Epidermal melanocyte (primary cell): ENCODE data around the gene RCHY1.
"Not testable (repeated sequence)": the region's sequence is repeated elsewhere in the genome, so short reads cannot be mapped to it uniquely, and the experiment has no call there.

ENCODE experiments used
- DNase-seq: peaks from one replicate; pipeline ENCODE4 v3.0.0; 2011; ENCODE audit warnings: low spot score; ENCODE audit not compliant: insufficient read length

The RCHY1 gene

GRCh38 chr4:75514131-75514948 is at the start of gene RCHY1, which contains the start of gene THAP6:
Gene RCHY1 (minus strand): TSS chr4:75514403. CDS start chr4:75514286, 117 bp downstream.
Gene THAP6 (plus strand): TSS chr4:75514473. CDS start chr4:75515453, 980 bp downstream.
- DNase-seq, result peak; percentile 43

- DNase-seq, result no peak
Observed at GRCh38 chr4:75561789-75562188, 47.6 kb upstream of the RCHY1 start.

GRCh38 chr4:75557696-75558095 is 43.5 kb upstream of the RCHY1 start:
- DNase-seq, result no peak

- no peak for DNase-seq
Observed at GRCh38 chr4:75555294-75556164, 41.3 kb upstream of the RCHY1 start, which contains the start of gene ODAPH. Gene ODAPH (plus strand): TSS chr4:75556066. CDS start chr4:75556083, 17 bp downstream.

GRCh38 chr4:75552452-75552851 is 38.2 kb upstream of the RCHY1 start:
- DNase-seq, result no peak

GRCh38 chr4:75549019-75549418 is 34.8 kb upstream of the RCHY1 start:
- no peak for DNase-seq

- no peak for DNase-seq
Observed at GRCh38 chr4:75547647-75548387, 33.6 kb upstream of the RCHY1 start.

- DNase-seq, result no peak
Observed at GRCh38 chr4:75545526-75545925, 31.3 kb upstream of the RCHY1 start.

- no peak for DNase-seq
Observed at GRCh38 chr4:75544870-75545269, 30.7 kb upstream of the RCHY1 start.

GRCh38 chr4:75544220-75544619 is 30.0 kb upstream of the RCHY1 start:
- not testable (repeated sequence) for DNase-seq

- DNase-seq, result no peak
Observed at GRCh38 chr4:75542824-75543223, 28.6 kb upstream of the RCHY1 start.

- not testable (repeated sequence) for DNase-seq
Observed at GRCh38 chr4:75537308-75537707, 23.1 kb upstream of the RCHY1 start.

- DNase-seq, result not testable (repeated sequence)
Observed at GRCh38 chr4:75533926-75534325, 19.7 kb upstream of the RCHY1 start.

GRCh38 chr4:75533339-75533887 is 19.2 kb upstream of the RCHY1 start:
- DNase-seq, result not testable (repeated sequence)

GRCh38 chr4:75531536-75532143 is 17.4 kb upstream of the RCHY1 start:
- DNase-seq, result not testable (repeated sequence)

- DNase-seq, result no peak
Observed at GRCh38 chr4:75530556-75531322, 16.5 kb upstream of the RCHY1 start.

GRCh38 chr4:75527482-75527881 is 13.3 kb upstream of the RCHY1 start:
- DNase-seq, result no peak

- DNase-seq, result no peak
Observed at GRCh38 chr4:75525910-75526309, 11.7 kb upstream of the RCHY1 start.

GRCh38 chr4:75525086-75525485 is 10.9 kb upstream of the RCHY1 start:
- DNase-seq, result no peak

- DNase-seq, result not testable (repeated sequence)
Observed at GRCh38 chr4:75519452-75519851, 5.2 kb upstream of the RCHY1 start.
